HG02588 (cell line): ENCODE data around the gene BTBD2.

Source experiments
- ATAC-seq: cut with Tn5 transposase; IDR thresholded peaks from one replicate; pipeline ENCODE4 v1.9.1; 2021; ENCODE audit warnings: mild to moderate bottlenecking, moderate library complexity; ENCODE audit not compliant: unreplicated experiment

The BTBD2 gene

GRCh38 chr19:1968279-1969175 is 47.0 kb downstream of the BTBD2 start:
- ATAC-seq, result no peak

DNA sequence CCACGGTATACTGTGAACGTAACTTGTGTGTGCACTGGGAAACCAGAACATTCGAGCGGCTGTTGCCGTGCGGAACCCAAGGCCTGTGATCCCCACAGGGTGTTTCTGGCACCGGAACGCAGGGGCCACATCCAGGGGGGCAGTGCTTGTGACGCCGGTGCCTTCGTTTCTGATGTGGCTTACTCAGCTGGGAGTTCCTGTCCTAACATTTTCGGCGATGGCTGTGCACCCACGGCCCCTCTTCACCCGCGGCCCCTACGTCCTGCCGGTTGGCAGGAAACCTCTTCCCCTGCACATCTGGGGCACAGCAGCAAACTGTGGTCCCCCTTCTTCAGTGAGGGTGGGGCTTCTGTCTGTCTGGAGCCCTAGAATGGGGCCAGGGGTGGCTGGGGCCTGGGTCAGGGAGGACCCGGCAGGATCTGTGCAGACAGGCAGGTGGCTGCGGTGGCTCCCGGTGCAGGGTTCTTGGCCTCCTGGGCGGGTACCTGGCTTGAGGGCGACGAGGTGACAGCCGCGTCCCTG is 48.4 kb downstream of the BTBD2 start:
- no peak for ATAC-seq

- ATAC-seq, result no peak
Measured at GRCh38 chr19:1962674-1963073, 52.8 kb downstream of the BTBD2 start.

GRCh38 chr19:1961000-1961883 is 54.3 kb downstream of the BTBD2 start:
- no peak for ATAC-seq

DNA sequence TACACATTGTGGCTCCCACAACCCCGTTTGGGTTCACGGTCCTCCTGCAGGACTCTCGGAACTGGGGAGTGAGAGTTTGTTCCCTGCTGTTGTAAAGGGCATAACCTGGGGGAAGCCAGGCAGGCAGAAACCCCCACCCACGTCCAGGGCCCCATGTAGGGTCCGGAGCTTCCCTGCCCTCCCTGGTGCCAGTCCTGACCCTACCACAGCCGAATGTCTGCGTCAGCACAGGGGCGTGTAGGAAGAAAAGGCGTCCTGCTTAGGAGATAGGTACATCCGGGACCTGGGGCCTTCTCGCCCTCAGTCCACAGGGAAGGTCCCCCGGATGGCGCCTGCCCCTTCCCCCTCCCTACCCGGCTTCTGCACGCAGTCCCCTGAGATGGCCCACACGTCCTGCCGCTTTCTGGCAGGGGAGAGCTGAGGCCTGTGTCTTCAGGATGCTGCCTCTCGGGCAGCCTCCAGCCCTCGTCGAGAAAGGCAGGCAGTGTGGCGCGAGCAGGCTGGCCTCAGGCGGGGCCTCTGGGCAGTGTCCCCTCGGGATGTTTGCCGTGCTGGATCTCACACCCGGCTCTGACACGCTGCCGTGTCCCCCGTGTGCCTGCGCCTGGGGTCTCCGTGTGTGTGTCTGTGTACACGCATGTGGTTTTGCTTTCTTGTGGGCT is 55.5 kb downstream of the BTBD2 start:
- ATAC-seq, result no peak

GRCh38 chr19:1957562-1958248 is 57.8 kb downstream of the BTBD2 start:
- ATAC-seq, result no peak

DNA sequence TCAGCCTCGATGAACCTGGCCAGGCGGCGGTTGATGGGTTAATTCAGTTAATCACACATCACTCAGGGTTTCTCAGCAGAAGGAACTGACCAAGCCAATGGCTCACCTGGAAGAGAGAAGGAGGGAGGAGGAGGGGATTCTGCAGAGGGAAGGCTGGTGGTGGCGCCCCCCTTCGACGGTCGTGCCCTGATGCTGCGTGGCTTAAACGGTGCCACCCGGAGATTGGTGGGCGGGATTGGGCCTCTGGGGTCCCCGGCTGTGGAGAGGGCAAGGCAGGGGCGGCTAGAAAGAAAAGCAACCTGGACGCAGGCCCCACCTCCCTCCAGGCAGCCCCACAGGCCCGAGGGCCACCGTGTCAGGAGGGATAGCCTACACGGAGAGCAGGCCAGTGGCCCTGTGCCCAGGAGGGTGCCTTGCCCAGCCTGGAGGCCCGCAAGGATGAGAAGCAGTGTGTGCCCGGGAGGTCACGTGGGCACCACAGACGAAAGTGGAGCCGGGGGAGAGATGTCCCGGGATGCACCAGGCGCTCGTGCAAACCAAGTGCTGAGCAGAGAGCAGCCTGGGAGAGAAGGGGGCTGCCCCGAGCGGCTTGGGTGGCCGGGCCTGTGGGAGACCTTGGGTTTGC is 58.5 kb downstream of the BTBD2 start:
- no peak for ATAC-seq

- ATAC-seq, result no peak
Measured at GRCh38 chr19:1956122-1956494, 59.4 kb downstream of the BTBD2 start.

- ATAC-seq, result no peak
Measured at GRCh38 chr19:1955171-1956121, 60.1 kb downstream of the BTBD2 start.

- no peak for ATAC-seq
Measured at GRCh38 chr19:1954532-1954933, 61.0 kb downstream of the BTBD2 start.

DNA sequence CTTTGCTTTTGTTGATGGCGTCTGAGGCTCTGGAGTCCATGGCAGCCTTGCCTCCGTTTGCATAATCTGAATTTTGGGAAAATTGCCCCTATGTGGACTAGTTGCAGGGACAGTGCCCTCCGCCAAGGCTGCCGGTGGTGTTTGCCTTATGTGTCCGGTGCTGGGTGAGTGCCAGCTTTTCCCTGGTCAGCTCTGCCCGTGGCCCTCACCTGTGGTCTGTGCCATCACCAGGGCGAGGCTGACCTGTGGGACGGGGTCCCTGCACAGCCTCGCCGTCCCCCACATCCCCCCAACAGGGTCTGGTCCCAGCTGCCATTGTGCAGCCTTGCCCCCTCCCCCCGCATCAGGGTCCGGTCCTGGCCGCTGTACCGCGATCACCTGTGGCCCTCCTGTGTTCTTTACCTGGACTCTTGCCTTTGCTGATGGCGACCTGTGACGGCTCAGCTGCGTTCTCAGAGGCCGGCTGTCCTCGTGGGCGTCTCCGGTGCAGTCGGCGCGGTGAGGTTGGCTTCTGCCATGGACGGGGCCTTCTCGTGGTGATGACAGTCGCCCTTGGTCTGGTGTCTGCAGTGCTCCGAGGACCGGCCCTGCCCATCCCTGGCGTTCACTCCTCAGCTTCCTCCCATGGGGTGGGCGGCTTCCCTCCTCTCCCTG is 61.9 kb downstream of the BTBD2 start:
- no peak for ATAC-seq

DNA sequence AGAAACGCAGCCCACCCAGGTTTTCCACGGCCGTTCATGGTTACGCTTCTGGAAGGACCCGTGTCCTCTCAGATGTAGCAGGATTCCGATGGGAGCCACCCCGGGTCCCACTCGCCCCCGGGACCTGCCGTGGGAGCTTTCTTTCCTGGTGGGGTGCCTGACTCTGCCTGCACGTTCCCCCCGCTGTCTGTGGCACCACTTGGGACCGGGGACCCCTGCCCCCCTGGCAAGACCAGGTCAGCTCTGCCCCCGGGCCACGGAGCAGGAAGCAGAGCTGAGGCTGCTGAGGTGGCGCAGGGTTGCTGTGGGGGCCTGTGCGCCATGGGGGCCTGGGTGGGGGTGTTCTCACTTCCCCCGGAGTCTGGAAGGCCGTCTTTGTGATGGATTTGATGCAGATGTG is 62.5 kb downstream of the BTBD2 start:
- ATAC-seq, result no peak

DNA sequence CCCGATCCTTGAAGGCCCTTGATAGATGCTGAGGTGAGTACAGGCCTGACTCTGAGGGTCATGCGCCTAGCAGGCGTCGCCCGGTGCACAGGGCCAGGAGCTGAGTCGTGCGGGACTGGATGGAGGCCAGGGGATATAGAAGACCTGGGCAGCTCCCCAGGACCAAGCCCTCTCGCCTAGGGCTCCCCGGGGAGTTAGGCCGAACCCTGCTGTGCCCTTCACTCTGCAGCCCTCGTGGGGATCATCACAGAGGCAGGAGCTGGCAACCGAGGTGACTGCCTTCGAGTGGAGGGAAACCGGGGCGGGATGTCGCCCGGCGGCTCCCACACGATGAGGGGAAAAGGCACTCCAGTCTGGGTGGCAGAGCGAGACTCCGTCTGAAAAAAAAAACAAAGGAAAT is 62.9 kb downstream of the BTBD2 start:
- ATAC-seq, result no peak

- ATAC-seq, result no peak
Measured at GRCh38 chr19:1950640-1951039, 64.9 kb downstream of the BTBD2 start.

DNA sequence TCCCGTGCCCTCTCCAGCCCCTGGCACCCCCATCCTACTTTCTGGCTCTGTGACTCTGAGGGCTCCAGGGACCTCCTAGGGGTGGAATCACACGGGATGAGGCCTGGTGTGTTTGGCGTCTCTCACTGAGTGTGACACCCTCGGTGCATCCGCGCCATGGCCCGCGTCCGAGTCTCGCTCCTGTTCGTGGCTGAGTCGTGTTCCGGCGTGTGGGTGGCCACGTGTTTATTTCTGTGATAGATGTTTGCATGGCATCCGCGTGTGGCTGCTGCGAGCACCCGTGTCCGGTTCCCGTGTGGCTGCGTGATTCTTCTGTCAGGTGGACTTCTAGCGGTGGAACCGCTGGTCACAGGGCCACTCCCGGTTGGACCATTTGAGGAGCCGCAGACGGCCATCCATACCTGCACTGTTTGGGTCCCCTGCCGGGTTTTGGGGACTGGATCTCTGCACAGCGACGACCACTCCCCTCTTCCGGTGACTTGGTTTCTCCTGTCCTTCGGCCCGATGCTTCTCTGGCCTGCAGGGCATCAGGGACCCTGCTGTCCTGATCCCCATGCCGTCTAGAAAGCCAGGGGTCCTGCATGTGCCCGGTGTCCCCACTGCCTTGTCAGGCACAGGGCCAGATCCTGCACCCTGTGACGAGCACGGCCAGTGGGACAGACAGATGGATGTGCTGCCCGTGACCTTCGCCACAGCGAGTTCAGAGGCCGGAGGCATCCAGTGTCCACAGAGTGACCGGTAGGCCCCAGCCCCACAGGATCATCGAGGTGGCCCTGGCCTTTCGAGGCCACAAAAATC is 66.0 kb downstream of the BTBD2 start:
- ATAC-seq, result no peak

DNA sequence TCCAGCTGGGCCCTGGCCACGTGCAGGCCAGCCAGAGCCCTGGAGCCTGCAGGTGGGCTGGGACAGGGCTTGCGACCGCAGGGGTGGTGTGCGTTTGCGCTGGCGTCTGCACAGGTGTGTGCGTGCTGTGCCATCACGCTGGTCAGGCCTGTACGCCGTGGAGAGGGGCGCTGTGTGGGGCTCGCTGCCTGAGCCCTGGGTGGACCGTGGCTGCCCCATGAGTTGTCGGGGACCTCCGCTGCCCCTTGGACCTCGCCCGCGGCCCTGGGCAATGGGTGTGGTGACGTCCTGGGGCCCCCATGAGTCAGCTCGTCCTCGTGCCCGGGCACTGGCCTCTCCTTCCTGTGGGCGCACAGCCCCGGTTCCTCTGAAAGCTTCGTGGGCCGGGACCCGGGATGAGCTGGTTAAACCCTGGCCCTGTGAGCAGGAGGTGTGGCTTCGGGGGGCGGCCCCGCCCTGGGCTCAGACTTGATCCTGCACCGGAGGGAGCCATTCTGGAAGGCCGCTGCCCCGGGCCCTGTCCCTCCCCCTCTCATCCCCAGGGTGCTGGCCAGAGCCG is 67.8 kb downstream of the BTBD2 start:
- ATAC-seq, result no peak

- ATAC-seq, result no peak
Measured at GRCh38 chr19:1945899-1946298, 69.6 kb downstream of the BTBD2 start.
